ENCODE results near the gene MCTP2.
A peak's percentile ranks its signal among the peaks of the same experiment; 100 is the strongest.

Gene MCTP2

DNA sequence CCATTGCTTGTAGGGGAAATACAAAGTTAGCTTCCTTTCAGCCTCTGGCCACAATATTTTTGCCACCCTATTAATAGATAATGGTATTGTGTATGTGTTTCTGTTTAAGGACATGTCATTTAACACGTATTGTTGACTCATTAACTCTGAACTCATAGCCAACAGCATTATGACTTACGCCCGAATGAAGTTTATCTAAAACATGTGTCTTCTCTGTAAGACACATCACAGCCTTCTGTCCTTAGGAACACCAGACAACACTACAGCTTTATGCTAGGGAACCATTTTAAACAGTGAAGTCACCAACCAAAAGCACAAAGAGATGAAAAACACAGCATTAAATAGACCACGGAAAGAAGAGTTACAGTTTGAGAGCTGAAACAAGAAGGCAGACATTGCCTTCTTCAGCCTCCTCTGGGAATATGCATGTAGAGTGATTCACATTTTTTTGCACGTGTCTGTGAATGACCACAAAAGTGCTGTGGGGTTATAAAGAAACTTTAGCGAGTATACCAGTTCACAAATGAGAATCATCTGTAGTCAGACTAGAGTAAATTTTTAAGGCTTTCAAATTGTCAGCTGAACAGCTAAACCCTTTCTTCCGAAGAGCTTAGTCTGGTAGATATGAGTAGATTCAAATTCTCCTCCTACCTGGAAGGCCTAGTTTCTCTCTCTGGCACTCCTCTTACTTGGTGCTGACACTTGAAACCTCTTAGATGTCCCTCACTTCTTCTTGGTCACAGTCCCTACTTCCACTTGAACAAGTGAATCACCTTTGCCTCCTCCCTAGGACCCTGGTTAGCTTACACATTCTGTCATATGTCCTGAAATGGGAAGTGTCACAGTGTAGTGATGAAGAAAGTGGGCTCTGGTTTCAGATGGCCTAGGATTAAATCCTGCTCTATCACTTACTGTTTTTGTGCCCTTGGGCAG, 32.2 kb downstream of the MCTP2 start:
- DNase-seq (ENCODE audit: low spot score), result no peak

GRCh38 chr15:94265009-94265408, 33.6 kb downstream of the MCTP2 start:
- DNase-seq (ENCODE audit: low spot score), result no peak

- no peak for DNase-seq (ENCODE audit: low spot score)
Observed at GRCh38 chr15:94265982-94266381, 34.6 kb downstream of the MCTP2 start.

- DNase-seq (ENCODE audit: low spot score), result no peak
Observed at GRCh38 chr15:94266789-94267188, 35.4 kb downstream of the MCTP2 start.

DNA sequence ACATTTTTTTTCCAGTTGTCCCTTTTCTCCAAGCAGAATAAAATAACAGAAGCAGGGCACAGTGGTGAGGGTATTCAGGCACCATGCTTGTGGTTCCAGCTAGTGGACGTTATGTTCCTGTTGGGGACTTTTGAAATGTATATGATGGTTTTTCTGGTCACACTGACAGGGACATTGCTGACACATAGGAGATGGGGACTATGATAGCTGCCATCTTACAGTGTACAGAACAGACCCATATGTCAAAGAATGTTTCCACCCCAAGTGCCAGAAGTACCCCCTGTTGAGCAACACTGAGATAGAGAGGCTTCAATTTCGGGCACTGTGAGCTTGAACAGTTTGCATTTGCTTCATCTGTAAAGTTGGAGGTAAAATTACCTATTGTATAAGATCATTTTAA, 38.6 kb downstream of the MCTP2 start:
- DNase-seq (ENCODE audit: low spot score), result no peak

DNA sequence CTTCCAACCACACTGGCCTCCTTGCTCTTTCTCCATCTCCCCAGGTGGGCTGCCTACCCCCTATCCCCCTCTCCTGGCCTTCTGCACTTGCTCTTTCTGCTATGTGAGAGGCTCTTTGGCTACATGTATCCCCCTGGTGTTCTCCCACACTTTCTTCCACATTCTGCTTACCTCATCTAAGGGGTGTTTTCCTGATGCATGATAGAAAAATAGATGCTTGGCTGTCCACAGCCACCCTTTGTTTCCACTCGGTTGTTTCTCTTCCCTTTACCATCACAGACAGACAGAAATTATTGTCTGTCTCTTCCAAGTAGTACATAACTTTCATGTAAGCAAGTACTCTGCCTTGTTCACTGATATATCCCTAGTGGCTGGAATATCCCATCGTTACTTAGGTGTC, 39.2 kb downstream of the MCTP2 start:
- DNase-seq (ENCODE audit: low spot score), result no peak

GRCh38 chr15:94272251-94272898, 41.0 kb downstream of the MCTP2 start:
- no peak for DNase-seq (ENCODE audit: low spot score)

DNA sequence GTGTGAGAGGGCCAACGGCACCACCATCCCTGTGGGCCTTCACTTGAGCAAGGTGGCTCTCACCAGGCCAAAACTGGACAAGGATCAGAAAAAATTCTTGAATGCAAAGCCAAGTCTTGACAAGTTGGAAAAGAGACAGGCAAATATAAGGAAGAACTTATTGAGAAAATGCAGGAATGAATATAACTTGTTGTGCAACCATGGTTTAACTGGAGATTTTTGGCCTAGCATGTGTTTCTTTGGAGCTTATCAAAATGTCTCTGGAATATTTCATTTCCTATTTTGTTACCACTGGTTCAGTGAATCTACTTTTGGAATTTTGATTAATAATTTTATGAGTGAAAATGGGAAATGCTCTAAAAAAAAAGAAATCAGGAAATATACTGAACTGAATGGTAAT, 42.5 kb downstream of the MCTP2 start:
- no peak for DNase-seq (ENCODE audit: low spot score)

GRCh38 chr15:94274745-94275144, 43.4 kb downstream of the MCTP2 start:
- DNase-seq (ENCODE audit: low spot score), result no peak

GRCh38 chr15:94277485-94277884, 46.1 kb downstream of the MCTP2 start:
- no peak for DNase-seq (ENCODE audit: low spot score)

DNA sequence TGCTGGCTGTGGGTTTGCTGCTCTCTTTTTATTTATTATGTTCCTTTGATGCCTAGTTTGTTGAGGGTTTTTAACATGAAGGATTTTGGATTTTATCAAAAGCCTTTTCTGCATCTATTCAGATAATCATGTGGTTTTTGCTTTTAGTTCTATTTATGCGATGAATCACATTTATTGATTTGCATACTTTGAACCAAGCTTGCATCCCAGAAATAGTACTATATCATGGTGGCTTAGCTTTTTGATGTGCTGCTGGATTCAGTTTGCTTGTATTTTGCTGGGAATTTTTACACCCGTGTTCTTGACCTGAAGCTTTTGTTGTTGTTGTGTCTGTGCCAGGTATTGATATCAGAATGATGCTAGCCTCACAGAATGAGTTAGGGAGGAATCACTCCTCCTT, 48.4 kb downstream of the MCTP2 start:
- no peak for DNase-seq (ENCODE audit: low spot score)

DNA sequence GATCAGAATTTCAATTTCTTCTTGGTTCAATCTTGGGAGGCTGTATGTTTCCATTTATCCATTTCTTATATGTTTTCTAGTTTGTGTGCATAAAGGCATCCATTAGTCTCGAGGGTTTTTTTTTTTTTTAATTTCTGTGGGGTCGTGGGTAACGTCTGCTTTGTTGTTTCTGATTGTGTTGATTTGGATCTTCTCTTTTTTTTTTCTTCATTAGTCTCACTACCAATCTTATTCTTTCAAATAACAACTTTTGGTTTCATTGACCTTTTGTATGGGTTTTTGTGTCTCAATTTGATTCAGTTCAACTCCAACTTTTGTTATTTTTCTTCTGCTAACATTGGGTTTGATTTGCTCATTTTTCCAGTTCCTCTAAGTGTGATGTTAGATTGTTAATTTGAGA, 48.9 kb downstream of the MCTP2 start:
- DNase-seq (ENCODE audit: low spot score), result no peak

DNA sequence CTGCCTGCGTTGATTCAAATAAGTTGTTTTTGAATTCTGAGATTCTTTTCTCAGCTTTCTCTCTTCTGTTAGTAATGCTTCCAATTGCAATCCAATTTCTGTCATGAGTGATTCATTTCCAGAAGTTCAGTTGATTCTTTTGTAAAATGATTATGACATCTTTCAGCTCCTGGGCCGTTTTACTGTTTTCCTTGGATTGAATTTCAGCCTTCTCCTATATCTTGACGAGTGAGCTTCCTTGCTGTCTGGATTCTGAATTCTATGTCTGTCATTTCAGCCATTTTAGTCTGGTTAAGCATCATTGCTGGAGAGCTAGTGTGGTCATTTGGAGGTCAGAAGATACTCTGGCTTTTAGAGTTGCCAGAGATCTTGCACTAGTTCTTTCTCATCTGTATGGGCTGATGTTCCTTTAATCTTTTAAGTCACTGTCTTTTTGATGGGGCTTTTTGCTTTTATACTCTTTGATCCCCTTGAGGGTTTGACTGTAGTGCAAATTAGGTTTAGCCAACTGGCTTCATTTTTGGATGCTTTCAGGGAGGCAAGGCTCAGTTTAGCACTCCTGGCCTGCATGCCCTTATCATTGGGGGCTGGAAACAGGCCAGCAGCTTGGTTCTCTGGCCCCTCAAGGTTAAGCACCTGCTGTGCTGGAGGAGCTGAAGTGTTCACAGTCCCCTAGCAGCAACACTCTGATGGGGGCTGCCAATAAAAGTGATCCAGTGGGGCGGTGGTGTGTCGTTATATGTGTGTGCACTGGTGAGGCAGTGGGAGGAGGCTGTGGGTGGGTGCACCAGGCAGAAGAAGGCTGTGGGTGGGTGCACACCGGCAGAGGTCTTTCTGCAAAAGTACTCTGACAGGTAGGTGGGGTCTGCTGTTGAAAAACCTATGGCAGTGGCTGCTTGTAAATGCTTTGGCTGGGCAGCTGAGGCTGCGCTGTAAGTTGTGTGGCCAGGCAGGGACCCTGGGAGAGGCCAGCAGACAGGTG, 51.2 kb downstream of the MCTP2 start:
- DNase-seq (ENCODE audit: low spot score), result no peak

- DNase-seq (ENCODE audit: low spot score), result no peak
Observed at GRCh38 chr15:94286583-94286982, 55.2 kb downstream of the MCTP2 start.

DNA sequence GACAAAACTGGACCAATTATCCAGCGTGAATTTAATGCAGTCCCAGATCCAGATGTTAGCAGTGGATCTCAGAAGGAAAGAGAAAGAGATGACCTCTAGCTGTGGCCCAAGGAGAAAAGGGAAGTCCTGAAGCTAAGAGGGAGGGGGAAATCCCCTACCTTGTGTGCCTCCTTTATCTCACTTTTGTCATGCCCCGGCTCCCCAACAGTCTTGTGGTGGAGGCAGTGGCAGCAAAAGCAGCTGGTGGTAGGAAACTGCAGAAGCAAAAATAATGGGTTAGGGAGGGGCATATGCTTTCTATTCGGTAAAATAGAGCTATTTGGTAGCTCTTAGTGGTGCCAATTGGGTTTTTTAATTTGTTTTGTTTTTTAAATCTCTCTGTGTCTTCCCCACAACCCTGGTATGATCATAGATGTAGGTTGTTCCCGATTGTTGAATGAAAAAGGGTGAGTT, 56.5 kb downstream of the MCTP2 start:
- peak; percentile 50 for DNase-seq (ENCODE audit: low spot score)

GRCh38 chr15:94290730-94291129, 59.4 kb downstream of the MCTP2 start:
- DNase-seq (ENCODE audit: low spot score), result no peak

- DNase-seq (ENCODE audit: low spot score), result no peak
Observed at GRCh38 chr15:94293411-94294402, 62.3 kb downstream of the MCTP2 start.

DNA sequence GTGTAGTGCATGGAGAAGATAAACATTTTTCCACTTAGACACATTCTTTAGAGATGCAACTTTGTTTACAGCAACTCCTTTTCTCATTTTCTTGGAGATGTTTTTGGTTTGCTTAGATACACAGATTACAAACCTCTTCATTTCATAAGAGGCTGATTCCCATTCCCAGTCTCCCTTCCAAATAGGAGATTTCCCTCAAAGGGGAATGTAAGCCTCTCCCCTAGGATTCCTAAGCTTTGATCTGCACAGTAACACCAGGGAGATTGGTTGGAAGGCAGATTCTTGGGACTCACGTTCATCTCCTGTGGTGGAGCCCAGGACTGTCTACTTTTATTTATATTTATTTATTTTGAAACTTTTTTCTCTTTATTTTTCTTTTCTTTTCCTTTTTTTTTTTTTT, 63.2 kb downstream of the MCTP2 start:
- no peak for DNase-seq (ENCODE audit: low spot score)

- DNase-seq (ENCODE audit: low spot score), result no peak
Observed at GRCh38 chr15:94295275-94295674, 63.9 kb downstream of the MCTP2 start.

GRCh38 chr15:94296717-94297116, 65.4 kb downstream of the MCTP2 start:
- DNase-seq (ENCODE audit: low spot score), result no peak

DNA sequence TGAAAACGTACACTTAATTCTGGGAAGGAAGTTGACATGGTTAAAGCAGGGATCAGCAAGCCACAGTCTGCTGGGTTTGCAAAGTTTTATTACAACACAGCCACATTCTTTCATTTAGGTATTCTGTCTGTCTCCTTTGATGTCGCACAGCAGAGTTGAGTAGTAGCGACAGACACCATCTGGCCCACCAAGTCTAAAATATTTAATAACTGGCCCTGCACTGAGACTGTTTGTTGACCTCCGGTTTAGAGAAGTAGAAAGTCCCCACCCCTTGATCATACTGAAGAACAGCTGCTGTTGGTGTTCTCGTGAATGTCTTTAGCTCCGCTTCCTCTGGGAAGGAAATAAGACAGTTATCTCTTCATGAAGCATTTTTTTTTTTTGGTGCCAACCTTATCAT, 66.2 kb downstream of the MCTP2 start:
- DNase-seq (ENCODE audit: low spot score), result peak; percentile 20
